PC-3 (cell line): ENCODE results near the gene SCARB2.

ENCODE experiments used
- CTCF ChIP-seq: fragments of 300-600 bp; sonication (generic); conservative IDR thresholded peaks from 2 replicates; pipeline ENCODE4 v1.5.1; 2017; ENCODE audit warnings: antibody characterized with exemption, low read depth, mild to moderate bottlenecking, low read length
- EZH2 ChIP-seq: fragments of 300-600 bp; sonication (generic); IDR thresholded peaks from one replicate; pipeline ENCODE4 v1.6.1; 2017; ENCODE audit warnings: antibody characterized with exemption, mild to moderate bottlenecking, low read length; ENCODE audit not compliant: unreplicated experiment
- EZH2phosphoT487 ChIP-seq: fragments of 300-600 bp; sonication (generic); IDR thresholded peaks from 2 replicates; pipeline ENCODE4 v1.6.1; 2018; ENCODE audit warnings: mild to moderate bottlenecking, antibody characterized with exemption, low read length, borderline replicate concordance

- TF ChIP-seq EZH2, result no peak
- no peak for TF ChIP-seq CTCF
- no peak for TF ChIP-seq EZH2phosphoT487
These were observed 66.0 kb downstream of the SCARB2 start for GRCh38 chr4:76147454-76148141.
